HepG2 (cell line): Measurements from ENCODE around the gene PDGFRA. TPM values are rescaled to one million over a fixed set of nuclear protein-coding genes. Genes with fewer than 3 reads are reported as not detected.

Experiments used
- CREB3 ChIP-seq: sonication (generic); formaldehyde crosslinking; IDR thresholded peaks from 2 replicates; pipeline ENCODE4 v1.5.0; 2020; ENCODE audit warnings: missing genetic modification reagents
- NBN ChIP-seq: fragments of 450-650 bp; conservative IDR thresholded peaks from 2 replicates; pipeline ENCODE4 v1.6.1; 2017
- ZBTB4 ChIP-seq: sonication (generic); formaldehyde crosslinking; IDR thresholded peaks from 2 replicates; pipeline ENCODE4 v1.4.0; 2020; ENCODE audit warnings: missing genetic modification reagents, mild to moderate bottlenecking, borderline replicate concordance
- ZNF570 ChIP-seq: sonication (generic); formaldehyde crosslinking; IDR thresholded peaks from 2 replicates; pipeline ENCODE4 v1.4.0; 2020; ENCODE audit warnings: mild to moderate bottlenecking, missing genetic modification reagents, borderline replicate concordance
- polyA plus RNA-seq, 8 experiments: library from polyadenylated mRNA; depleted of rRNA in 3 of 8; stranded (reverse) in 7 of 8; unstranded in 1 of 8; fragments of >200 nt; fragmentation: Illumina TruSeq in 4 of 8; extraction: Trizol in 4 of 8; gene quantifications; 2 replicates each; pipeline versions ENCODE4 v1.2.1 to v1.2.3, GENCODE V29; 2011 to 2016; ENCODE audit warnings: low read depth in 4 of 8, missing spikeins in 1 of 8, mixed read lengths in 1 of 8; ENCODE audit not compliant: insufficient read depth in 1 of 8
- total RNA-seq, 5 experiments: library from RNA; depleted of rRNA; stranded (reverse); fragments of >200 nt; fragmentation: Illumina TruSeq; extraction: Trizol; gene quantifications; 2 replicates each; pipeline ENCODE4 v1.2.3, GENCODE V29; 2016; ENCODE audit warnings: low read depth in 1 of 5
- TF ChIP-seq, protein P1 (sequence below): sonication (generic); formaldehyde crosslinking; IDR thresholded peaks from 2 replicates; pipeline ENCODE4 v1.5.0; 2020; ENCODE audit warnings: mild to moderate bottlenecking, missing genetic modification reagents, borderline replicate concordance

The PDGFRA gene
- total and polyA plus RNA-seq, 2 of the 13 experiments (the other 11 are each of a cell fraction or from before 2014, with no cell fraction given), result 0.04 TPM; not detected in 1

DNA sequence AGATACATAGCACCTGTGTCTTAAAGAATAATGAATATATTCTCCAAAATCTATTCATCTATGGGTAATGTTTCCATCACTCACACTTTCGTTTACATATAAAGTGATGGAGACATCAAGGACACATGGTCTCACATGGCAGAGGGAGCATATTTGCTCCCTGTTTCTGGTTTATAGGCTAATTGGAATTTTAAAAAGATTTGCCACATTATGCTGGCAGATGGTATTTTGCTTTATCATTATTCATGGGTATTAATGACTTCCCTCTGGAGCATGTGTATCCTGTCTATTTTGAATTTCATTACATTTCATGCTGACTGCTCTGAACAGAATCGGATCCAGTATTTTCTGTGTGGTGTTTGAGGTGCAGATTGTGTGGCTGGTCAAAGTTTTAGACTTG is 79.0 kb downstream of the PDGFRA start (continued):
- TF ChIP-seq CREB3 (CRISPR knock-in tag), result no peak
- TF ChIP-seq, protein P1, sequence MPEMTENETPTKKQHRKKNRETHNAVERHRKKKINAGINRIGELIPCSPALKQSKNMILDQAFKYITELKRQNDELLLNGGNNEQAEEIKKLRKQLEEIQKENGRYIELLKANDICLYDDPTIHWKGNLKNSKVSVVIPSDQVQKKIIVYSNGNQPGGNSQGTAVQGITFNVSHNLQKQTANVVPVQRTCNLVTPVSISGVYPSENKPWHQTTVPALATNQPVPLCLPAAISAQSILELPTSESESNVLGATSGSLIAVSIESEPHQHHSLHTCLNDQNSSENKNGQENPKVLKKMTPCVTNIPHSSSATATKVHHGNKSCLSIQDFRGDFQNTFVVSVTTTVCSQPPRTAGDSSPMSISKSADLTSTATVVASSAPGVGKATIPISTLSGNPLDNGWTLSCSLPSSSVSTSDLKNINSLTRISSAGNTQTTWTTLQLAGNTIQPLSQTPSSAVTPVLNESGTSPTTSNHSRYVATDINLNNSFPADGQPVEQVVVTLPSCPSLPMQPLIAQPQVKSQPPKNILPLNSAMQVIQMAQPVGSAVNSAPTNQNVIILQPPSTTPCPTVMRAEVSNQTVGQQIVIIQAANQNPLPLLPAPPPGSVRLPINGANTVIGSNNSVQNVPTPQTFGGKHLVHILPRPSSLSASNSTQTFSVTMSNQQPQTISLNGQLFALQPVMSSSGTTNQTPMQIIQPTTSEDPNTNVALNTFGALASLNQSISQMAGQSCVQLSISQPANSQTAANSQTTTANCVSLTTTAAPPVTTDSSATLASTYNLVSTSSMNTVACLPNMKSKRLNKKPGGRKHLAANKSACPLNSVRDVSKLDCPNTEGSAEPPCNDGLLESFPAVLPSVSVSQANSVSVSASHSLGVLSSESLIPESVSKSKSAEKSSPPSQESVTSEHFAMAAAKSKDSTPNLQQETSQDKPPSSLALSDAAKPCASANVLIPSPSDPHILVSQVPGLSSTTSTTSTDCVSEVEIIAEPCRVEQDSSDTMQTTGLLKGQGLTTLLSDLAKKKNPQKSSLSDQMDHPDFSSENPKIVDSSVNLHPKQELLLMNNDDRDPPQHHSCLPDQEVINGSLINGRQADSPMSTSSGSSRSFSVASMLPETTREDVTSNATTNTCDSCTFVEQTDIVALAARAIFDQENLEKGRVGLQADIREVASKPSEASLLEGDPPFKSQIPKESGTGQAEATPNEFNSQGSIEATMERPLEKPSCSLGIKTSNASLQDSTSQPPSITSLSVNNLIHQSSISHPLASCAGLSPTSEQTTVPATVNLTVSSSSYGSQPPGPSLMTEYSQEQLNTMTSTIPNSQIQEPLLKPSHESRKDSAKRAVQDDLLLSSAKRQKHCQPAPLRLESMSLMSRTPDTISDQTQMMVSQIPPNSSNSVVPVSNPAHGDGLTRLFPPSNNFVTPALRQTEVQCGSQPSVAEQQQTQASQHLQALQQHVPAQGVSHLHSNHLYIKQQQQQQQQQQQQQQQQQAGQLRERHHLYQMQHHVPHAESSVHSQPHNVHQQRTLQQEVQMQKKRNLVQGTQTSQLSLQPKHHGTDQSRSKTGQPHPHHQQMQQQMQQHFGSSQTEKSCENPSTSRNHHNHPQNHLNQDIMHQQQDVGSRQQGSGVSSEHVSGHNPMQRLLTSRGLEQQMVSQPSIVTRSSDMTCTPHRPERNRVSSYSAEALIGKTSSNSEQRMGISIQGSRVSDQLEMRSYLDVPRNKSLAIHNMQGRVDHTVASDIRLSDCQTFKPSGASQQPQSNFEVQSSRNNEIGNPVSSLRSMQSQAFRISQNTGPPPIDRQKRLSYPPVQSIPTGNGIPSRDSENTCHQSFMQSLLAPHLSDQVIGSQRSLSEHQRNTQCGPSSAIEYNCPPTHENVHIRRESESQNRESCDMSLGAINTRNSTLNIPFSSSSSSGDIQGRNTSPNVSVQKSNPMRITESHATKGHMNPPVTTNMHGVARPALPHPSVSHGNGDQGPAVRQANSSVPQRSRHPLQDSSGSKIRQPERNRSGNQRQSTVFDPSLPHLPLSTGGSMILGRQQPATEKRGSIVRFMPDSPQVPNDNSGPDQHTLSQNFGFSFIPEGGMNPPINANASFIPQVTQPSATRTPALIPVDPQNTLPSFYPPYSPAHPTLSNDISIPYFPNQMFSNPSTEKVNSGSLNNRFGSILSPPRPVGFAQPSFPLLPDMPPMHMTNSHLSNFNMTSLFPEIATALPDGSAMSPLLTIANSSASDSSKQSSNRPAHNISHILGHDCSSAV, result no peak
- TF ChIP-seq ZBTB4 (CRISPR knock-in tag), result no peak
- no peak for TF ChIP-seq ZNF570 (CRISPR knock-in tag)
- no peak for TF ChIP-seq NBN
